GM19372 (cell line): Measurements from ENCODE around the gene MRPL21.

Experiments
- ATAC-seq: cut with Tn5 transposase; IDR thresholded peaks from one replicate; pipeline ENCODE4 v1.9.1; 2021; ENCODE audit warnings: mild to moderate bottlenecking, low read depth, moderate library complexity; ENCODE audit not compliant: unreplicated experiment

MRPL21 gene

DNA sequence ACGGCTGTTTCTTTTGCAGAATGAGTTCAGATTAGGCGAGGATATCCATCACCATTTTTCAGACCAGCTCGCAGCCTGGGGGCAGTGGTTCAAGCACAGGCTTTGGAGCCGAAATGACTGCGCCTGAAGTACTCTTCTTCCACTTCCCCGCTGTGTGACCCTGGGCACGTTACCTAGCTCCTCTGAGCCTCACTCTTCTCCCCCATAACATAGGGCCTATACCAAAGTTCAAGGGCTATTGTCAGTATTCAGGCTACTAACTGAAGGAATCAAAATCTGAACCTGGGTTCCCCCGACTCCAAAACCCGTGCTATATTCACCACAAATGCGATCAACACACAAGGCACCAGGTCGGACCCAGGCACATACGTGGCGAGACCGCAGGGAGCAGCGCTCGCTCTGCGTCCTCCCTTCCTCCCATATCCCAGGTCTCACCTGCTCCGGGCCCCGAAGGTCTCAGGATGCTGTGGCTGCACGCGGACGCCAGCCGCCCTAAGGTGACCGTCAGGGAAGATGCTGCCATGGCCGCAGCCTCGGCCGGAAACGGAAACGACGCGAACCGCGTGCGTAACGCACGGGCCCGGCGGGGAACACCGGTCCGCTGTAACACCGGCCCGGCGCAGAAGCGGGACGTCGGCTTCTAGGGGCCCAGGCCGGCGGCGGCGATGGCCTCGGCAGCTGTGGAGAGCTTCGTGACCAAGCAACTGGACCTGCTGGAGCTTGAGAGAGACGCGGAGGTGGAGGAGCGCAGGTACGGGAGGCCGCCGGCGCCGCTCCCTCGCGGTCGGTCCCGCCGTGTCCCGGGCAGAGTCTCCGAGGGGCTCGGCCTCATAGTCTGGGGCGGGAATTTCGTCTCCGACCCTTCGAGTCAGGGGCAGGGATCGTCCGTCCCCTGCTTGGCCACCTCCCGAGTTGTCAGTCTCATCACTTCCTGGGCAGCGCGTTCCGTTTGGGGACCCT, at the start of gene MRPL21, which contains the start of gene IGHMBP2:
MRPL21 (minus strand) TSS at position 545 of the 960 bp plus-strand sequence; CDS start at position 523, 22 bp downstream.
IGHMBP2 (plus strand) TSS at position 604 of the 960 bp plus-strand sequence; CDS start at position 666, 62 bp downstream.
- peak; percentile 87 for ATAC-seq

DNA sequence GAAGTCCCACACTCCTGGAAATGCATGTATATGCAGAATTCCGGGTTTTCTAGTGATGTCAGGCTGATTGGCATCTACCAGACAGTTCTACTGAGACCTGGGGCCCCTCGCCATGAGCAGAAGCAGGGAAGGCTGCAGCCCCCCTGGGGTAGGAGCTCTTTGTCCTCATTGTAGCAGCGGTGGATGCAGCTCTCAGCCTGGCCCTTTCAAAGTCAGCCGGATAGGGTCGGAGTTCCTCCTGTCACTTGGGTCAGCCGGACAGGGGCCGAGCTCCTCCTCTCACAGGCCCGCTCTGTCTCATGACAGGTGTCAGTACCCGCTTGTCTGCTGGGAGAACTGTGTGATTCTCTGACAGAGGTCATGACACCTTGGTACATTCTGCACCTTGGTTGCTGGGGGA, 47.1 kb upstream of the MRPL21 start:
- no peak for ATAC-seq

DNA sequence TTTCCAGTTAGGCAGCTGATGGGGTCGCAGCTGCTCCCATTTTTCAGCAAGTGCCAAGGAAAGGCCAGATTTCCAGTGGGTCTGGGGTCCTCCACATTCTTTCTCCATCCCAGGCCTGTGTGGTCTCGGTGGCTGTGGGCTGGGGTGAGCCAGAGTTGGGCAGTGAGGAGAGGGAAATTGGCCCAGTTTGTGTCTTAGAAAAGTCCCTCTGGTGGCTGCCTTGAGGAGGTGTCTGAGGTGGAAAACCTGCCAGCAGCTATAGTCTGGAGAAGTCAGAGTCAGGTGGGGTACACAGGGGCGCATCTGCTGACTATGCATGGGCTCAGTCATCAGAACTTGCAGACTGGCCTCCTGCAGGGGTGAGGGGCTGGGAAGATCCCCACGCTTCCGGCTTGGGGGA, 46.6 kb upstream of the MRPL21 start:
- ATAC-seq, result no peak

GRCh38 chr11:68948935-68949334, 45.3 kb upstream of the MRPL21 start:
- no peak for ATAC-seq

DNA sequence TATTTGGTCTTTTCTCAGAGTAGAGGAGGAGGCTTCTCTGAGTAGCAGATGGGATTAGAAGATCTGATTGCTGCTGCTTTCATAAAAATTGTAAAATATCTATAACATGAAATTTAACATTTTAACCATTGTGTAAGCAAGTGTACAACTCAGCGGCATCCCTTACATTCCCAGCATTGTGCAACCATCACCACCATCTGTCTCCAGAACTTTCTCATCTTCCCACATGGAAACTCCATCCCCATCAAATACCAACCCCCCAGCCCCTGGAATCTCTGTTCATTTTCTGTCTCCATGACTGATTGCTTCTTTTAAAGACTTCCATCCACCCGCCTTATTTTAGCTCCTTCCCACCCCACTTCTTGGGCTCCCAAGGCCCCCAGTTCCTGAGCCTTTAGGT, 44.9 kb upstream of the MRPL21 start:
- ATAC-seq, result no peak

DNA sequence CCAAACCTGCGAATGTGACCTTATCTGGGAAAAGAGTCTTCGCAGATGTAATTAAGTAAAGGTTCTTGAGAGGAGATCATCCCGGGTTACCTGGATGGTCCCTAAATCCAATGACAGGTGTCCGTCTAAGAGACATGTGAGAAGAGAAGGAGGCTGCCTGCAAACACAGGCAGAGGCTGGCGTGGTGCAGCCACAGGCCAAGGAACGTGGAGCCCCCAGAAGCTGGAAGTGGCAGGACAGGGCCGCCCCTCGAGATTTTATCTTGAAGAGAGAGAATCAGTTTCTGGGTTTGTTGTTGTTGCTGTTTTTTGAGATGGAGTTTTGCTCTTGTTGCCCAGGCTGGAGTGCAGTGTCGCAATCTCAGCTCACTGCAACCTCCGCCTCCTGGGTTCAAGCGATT, 43.5 kb upstream of the MRPL21 start:
- no peak for ATAC-seq

- ATAC-seq, result no peak
These were observed 42.9 kb upstream of the MRPL21 start for GRCh38 chr11:68946416-68947090.

DNA sequence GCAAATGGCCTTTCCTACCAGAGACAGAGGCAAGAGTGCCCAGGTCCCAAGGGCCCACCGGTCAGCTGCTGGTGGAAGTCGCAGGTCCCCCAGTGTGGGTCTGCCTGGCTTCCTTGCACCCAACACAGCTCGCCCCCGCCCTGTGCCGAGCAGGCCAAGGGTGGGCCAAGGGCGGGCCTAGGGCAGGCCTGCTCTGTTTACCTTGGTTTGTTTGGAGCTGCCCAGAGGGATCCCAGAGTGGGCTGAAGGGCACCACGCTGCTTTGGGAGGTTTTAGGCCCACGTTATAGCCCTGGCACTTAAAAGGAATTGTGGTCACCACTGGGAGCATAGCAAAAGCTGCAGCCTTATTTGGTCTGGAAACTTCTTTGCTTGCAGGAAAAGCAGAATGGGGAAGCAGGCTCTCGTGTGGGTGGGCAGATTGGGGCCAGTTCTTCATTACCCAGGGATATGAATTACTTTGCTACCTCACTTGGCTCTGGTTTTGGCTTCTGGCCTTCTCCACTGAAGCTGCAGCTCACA, 39.2 kb upstream of the MRPL21 start:
- ATAC-seq, result no peak

DNA sequence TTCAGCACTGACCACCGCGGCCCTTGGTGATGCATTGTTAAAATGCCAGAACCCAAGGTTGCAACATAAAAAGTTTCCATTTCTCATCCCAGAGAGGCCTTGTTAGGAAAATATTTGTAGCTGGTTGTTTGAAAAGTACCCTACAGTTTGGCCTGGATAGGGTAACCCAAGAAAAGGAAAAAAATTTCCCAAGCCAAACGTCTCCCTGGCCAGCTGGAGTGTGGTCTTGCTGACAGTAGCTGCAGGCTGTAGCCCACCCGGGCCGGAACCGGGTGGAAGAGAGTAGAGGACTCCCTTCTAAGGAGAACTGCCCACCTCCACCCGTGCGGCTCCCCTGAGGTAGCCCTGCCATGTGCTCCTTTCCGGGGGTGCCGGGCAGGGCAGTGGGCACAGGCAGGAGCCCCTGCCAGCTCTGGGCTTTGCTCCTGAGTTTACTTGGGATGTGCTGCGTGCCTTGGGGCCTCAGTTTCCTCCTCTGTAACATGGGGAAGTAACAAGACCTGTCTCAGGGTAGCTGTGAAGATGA, 38.5 kb upstream of the MRPL21 start:
- no peak for ATAC-seq

DNA sequence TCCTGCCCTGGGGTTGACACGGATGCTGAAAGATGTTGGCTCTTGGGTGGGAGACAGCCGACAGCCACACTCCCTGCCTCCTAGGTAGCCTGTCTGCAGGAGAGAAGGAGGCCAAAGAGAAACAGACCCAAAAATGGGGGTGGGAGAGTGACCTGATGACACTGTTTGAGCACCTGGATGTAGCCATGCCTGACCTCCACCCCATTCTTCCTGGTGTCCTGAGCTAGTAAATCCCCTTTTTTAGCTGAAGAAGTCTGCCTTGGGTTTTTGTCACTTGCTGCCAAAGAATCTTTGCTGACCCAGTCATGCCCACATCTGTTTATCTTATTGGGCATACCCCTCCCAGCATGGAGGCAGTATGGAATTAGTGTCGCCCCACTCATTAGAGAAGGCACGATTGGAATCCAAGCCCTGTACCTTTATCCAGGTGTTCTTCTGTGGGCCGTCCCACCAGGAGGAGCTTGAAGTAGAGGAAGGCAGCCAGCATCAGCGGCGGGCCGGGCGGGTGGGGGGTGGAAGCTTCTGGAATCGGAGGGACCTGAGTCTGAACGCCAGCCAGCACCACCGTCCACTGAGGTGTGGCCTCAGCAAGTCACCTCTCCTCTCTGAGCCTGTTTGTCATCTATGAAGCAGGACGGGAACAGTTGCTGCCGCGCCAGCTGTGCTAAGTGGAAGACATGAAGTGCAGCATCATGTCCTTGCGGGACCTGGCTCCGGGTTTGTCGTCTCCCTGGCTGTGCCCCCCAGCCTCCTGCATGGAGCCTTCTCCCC, 37.9 kb upstream of the MRPL21 start:
- no peak for ATAC-seq

DNA sequence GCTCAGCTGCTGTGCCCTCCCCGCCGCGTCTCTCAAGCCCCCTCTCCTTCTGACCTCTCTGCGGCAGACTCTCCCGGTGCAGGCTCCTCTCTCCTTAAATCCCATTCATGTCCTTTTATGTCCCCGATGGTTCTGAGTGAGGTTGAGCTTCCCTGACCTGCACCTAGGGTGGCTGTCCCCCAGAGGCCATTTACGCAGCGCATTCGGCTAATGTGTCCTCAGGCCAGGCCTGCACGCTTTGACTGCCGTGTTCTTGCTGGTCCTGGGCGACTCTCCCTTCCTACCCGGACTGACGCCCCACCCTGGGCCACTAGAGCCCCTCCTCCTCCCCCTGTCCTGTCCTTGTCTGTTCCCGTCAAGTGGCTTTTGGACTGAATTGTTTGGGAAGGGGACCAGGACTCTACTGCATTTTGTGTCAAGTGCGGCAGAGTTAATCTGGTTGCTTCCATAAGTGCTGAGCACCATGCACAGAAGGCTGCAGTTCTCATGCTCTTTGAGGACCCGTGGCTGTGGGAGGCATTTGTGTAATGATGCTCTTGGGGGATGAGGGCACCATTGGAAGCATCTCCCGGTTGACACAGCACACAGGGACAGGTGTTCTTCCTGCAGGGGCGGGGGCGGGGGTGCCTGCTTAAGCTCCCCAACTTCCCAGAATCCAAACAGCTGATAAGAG, 37.2 kb upstream of the MRPL21 start:
- ATAC-seq, result no peak

DNA sequence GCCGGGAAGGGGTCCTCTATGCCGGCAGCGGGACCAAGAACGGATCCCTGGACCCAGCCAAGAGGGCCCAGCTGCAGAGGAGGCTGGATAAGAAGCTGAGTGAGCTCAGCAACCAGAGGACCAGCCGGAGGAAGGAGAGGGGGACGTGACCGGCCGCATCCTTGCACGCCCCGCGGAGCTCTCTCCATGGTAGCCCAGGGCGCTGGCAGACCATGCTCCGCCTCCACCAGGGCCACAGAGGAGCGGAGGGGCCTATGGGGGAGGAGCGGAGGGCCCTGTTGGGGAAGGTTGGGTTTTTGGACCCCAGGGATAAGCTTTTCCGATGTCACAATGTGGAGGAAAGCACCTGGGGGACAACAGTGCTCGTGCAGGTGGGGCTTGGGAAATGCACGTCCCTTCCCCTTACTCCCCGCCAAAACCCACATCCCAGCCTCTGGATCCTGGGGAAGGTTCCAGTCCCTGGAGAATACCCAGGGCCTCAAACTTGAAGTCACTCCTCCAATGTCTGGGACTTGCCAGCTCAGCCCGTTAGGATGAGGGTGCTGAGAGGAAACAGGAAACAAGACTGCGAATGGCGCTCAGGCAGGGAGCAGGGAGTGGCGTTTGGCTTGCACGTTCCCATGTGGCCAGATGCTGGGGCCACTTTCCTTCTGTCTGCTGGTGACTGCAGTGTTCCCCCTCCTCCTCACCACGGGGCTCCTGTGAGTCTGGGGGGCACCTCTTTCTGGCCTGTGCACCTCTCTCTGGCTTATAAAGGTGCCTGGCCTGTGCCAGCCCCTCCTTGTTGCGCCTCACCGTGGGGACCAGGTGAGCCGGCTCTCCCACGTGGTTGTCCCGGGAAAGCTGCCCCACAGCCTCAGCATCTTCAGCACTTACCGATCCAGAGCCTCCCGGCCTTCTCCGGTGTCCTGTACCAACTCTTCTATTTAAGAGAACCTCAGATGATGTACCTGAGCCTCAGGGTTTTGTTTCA, 36.2 kb upstream of the MRPL21 start:
- no peak for ATAC-seq

GRCh38 chr11:68938816-68939582, 35.4 kb upstream of the MRPL21 start:
- ATAC-seq, result no peak

DNA sequence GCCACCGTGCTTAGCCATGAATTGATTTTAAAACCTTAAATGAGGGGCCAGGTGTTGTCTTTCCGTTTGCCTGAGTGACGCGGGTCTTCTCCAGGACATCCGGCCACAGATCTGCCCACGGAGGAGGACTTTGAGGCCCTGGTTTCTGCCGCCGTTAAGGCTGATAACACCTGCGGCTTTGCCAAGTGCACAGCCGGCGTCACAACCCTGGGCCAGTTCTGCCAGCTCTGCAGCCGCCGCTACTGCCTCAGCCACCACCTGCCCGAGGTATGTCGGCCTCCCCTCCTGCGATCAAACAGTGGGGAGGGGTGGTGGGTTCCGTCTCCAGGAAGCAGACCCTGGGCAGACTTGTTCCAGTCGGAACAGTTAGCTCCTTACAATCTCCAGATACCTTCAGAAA, 34.5 kb upstream of the MRPL21 start:
- no peak for ATAC-seq

DNA sequence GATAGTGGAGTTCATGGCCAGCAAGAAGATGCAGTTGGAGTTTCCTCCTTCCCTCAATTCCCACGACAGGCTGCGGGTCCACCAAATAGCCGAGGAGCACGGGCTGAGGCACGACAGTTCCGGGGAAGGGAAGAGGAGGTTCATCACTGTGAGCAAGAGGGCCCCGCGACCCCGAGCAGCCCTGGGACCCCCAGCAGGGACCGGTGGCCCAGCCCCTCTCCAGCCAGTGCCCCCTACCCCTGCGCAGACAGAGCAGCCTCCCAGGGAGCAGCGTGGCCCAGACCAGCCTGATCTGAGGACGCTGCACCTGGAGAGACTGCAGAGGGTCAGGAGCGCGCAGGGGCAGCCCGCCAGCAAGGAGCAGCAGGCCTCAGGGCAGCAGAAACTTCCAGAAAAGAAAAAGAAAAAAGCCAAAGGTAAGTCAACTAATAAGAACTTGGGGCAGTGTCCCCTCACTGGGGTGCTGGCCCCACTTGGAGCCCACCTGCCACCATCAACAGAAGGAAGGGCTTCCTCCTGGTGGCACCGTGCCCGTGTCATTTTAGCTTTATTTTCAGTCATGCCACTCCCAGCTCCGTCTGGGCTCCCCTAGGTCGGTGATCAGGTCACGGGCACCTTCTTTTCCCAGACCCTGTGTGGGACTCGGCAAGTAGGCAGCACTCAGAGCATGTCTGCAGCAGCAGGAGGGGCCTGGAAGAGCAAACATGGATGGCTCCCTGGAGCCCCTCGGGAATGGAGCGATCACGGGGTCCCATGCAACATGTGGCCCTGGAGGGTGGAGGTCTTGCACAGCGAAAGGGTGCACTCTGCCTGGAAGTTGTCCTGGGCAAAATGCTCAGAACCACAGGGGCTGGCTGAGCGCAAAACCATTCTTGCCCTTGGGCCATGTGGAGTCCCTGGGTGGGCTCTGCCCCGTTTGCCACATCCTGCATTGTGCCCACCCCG, 33.3 kb upstream of the MRPL21 start:
- no peak for ATAC-seq

GRCh38 chr11:68936358-68936636, 32.7 kb upstream of the MRPL21 start:
- no peak for ATAC-seq
